Left renal cortex interstitium (tissue), 4 donors: Measurements from ENCODE around the gene CNTN1. TPM values are rescaled to one million over a fixed set of nuclear protein-coding genes. Genes with fewer than 3 reads are reported as not detected.
"Not testable (repeated sequence)": the region's sequence is repeated elsewhere in the genome, so short reads cannot be mapped to it uniquely, and the experiment has no call there.

Source experiments
- DNase-seq, 4 donors: peaks; one replicate each; pipeline ENCODE4 v3.0.0-alpha.2; 2013; ENCODE audit warnings: low read depth in 4 of 4, low spot score in 2 of 4, missing footprints in 1 of 4
- polyA plus RNA-seq, 4 donors: library from polyadenylated mRNA; unstranded; fragments of 120-200 nt; gene quantifications; one replicate each; pipeline ENCODE4 v1.2.1, GENCODE V29; 2013; ENCODE audit not compliant: insufficient read length in 4 of 4

Gene CNTN1
- polyA plus RNA-seq, 4 donors = 29.4 to 68.1 (median 50.4) TPM

- no peak for DNase-seq
Measured at GRCh38 chr12:40697566-40698259, 5.5 kb downstream of the CNTN1 start.

- no peak for DNase-seq
Measured at GRCh38 chr12:40701756-40702155, 9.5 kb downstream of the CNTN1 start.

- DNase-seq = no peak
Measured at GRCh38 chr12:40711121-40711520, 18.9 kb downstream of the CNTN1 start.

GRCh38 chr12:40714636-40715035 lies 22.4 kb downstream of the CNTN1 start:
- DNase-seq = no peak

- DNase-seq = no peak
Measured at GRCh38 chr12:40716037-40716436, 23.8 kb downstream of the CNTN1 start.

DNA sequence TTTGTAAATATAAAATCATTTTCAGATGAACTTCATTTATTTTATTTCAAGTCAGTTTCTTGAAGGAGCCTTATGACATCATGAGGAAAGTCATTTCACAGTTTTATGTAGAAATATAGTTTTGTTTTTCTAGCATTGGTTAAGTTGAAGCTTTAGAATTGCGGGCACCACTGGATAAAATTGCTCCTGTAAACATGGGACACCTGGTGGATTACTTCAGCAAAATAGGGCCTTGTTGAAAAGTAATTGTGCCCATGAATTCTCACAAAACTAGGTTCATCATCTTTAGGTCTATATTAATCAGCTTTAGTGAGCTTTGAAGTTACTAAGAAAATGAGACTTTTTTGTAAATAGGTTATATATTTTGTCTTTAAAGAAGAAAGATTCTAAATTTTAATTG lies 25.3 kb downstream of the CNTN1 start:
- DNase-seq = no peak

DNA sequence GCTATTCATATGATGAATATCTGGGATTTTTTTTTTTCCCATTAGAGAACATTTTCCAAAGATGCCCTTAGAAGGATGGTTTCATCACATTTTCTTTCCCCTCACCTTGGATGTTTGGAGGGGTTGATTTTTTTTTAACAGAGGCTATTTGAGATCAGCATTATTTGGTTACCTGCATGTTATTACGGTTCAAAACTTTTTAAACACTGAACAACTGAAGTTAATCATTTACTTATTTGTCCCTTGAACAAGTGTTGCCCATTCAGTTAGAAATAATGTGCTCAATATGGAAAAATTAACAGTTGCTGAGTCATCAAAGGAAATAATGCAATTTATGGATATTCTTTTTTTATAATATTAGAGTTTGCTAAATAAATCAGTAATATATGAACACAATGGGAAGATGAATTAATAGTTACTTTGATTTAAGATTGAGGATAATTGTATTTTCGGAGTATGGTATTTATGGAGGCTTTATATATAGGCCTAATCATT lies 26.7 kb downstream of the CNTN1 start:
- no peak for DNase-seq

DNA sequence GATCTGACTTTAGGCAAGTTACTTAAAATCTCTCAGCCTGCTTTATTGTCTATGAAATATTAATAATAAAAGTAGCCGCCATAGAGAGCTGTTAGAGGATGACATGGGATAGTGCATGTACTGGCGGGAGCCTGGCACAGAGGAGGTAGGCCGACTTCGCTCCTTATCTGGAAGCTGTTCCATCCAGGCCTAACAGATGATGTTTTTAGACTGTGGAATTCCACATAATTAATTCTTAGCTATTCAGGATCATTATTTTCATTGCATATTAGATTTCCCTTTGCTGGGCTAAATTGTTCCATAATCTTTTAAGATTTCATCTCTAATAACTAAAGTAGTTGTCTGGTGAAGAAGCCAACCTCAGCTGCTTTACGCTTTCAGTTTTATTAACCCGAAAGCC lies 30.8 kb downstream of the CNTN1 start:
- no peak for DNase-seq

GRCh38 chr12:40726366-40726765 lies 34.1 kb downstream of the CNTN1 start:
- no peak for DNase-seq

DNA sequence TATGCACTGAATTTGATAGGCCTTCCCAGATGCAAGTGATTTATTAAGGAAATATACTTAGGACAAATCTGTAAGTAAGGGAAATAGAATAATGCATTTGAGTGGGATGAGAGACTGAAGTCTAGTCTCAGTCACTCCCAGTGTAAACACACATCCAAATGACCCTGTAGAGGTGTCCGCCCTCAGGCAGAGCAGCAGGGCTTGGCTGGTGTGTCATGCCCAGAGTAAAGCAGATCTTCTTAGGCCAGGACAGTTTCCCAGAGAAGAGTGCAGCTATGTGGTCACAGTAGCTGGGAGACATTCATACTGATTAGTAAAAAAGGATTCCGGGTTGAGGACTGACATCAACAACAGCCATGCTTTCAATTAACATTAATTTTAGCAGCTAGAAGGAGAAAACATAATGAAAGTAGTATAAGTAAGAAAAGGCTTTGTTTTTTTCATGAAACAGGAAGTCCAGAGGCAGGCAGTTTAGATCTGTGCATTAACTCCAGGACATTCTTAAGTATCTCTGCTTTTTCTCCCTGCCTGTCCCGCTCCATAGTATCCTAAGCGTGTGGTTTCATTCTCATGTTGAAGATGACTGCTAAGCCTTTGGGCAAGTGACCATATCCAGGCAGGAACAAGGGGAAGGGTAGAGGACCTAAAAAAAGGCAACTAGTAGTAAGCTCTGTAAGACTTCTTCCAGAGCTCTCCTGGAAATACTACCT lies 35.7 kb downstream of the CNTN1 start:
- no peak for DNase-seq

DNA sequence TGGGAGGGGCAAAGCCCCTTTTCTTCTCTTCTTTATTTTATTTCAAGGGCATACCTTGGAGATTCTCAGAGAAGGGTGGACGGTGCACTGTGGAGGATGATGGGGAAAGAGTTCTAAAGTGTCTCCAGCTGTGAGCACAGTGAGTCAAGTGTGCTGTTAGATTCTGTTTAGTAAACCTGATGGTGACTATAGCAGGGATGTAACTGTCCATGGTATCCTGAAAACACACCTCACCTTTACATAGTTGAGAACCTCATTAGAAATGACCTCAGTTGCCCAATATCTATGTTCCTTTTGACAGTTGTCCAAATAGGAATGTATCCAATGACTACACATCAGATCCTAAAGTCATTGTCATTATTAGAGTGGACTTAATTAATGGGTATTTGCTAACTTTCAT lies 38.0 kb downstream of the CNTN1 start:
- no peak for DNase-seq

DNA sequence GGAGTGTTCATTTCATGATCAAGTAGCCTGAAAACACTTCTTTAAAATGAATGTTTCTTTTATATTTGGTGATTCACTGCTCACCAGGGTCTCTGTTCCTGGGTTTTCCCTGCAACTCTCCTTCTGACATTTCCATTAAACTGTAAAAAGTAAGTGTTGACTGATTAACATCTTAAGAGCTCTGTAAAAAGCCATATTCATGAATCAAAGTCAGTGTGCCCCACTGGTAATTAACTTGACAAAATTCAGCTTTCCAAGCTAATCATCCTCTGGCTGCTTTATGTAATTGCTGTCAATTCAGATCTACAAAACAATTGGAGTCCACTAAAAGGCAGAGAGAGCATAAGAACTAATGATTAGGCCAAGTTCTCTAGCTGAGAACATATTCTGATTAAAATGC lies 41.6 kb downstream of the CNTN1 start:
- no peak for DNase-seq

DNA sequence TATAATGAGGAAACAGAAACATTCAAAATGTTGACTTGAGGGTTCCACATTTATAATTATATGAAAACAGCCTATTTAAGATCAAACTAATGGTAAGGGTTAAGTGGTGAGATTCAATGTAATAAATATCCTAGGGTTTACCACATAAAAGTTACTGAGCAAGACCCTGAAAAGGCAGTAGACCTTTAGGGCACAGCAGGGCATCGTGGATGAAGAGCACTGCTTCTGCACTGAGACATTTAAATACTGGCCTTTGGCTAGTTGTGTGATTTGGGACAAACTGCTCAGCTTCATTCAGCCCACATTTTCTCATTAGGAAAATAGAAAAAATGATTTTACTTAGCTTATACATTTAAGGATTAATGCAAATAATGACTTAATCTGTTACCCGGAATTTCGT lies 42.0 kb downstream of the CNTN1 start:
- DNase-seq = no peak

DNA sequence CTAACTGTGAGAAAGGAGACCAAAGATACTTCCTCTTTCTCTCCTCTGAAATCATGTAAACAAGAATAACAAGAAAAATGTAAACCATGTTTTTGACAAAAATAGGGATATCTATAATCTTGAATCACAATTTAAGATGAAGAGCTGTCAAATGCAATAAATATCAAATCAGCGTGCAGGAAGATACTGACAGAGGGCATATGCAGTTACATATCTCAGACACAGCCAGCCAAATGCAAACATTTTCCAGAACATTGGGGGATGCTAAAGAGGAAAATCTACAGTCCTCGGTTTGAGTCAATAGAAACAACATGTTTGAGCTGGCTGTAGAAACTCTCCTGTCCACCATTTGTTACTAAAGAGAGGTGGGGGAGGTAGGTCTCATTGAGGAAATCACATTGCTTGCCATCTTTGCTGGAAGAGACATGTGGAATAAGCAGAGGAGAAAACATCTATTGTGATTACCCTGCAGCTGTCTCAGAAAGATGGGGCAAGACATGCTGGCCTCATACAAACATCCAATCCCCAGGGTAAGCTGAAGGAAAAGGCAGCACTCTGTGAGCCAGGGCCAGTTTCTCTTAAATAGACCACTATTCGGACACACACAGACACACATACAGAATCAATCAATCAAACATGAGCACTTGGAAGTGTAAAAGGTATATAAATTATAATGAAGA lies 43.5 kb downstream of the CNTN1 start:
- DNase-seq = no peak

- DNase-seq = not testable (repeated sequence)
Measured at GRCh38 chr12:40737416-40737815, 45.2 kb downstream of the CNTN1 start.

GRCh38 chr12:40738856-40739255 lies 46.6 kb downstream of the CNTN1 start:
- DNase-seq = no peak

GRCh38 chr12:40742041-40742440 lies 49.8 kb downstream of the CNTN1 start:
- DNase-seq = no peak

GRCh38 chr12:40745386-40745785 lies 53.1 kb downstream of the CNTN1 start:
- no peak for DNase-seq

DNA sequence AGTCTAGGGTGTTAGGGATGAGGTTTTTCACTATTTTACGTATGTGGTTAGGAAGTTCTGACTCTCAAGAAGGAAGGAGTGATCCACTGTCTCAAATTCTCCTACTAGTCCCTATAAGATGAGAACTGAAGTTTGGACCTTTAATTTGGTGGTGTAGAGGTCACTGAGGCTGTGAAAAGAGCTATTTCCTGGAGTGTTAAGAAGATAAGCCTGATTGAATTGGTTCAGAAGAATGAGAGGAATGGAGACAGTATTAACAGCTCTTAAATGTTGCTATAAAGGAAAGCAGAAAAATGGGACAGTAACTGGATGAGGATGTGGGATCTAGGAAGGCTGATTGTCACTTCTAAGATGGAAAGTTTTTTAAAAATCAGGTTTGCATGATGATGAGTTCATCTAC lies 57.6 kb downstream of the CNTN1 start:
- DNase-seq = no peak

- no peak for DNase-seq
Measured at GRCh38 chr12:40752011-40752410, 59.8 kb downstream of the CNTN1 start.

- no peak for DNase-seq
Measured at GRCh38 chr12:40760821-40761220, 68.6 kb downstream of the CNTN1 start.

DNA sequence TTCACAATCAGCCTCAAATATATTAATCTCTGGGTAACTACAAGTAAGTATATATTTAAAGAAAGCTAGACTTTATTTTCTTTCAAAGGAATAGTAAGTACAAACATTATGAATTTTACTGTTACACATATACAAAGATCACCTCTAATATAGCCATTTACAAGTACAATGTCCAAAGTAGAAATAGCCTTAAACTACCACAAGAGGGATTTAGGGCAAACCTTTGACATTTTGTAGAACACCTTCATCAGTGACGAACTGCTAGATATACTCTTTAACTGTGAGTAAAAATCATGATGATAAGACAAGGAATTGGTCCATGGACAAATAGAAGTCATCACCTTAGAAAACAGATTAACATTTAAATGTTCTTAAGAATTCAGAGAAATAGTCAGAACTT lies 69.8 kb downstream of the CNTN1 start:
- DNase-seq = no peak
